Glutamatergic neuron (in vitro differentiated cells): ENCODE results near the gene PTGDR. TPM values are rescaled to one million over a fixed set of nuclear protein-coding genes. Genes with fewer than 3 reads are reported as not detected.
A peak's percentile ranks its signal among the peaks of the same experiment; 100 is the strongest.

Experiments
- DNase-seq: peaks from one replicate; pipeline ENCODE4 v3.0.0; 2022
- H3K27ac Mint-ChIP-seq: one replicate; pipeline ENCODE4 v1.8.0; 2020; ENCODE audit warnings: mild to moderate bottlenecking, mixed read lengths, inconsistent platforms; ENCODE audit not compliant: unreplicated experiment
- H3K27me3 Mint-ChIP-seq: one replicate; pipeline ENCODE4 v1.8.0; 2020; ENCODE audit warnings: mild to moderate bottlenecking, moderate library complexity, mixed read lengths, inconsistent platforms; ENCODE audit not compliant: unreplicated experiment
- H3K36me3 Mint-ChIP-seq: one replicate; pipeline ENCODE4 v1.8.0; 2020; ENCODE audit warnings: mild to moderate bottlenecking, mixed read lengths, inconsistent platforms; ENCODE audit not compliant: unreplicated experiment
- H3K4me1 Mint-ChIP-seq: one replicate; pipeline ENCODE4 v1.8.0; 2020; ENCODE audit warnings: mild to moderate bottlenecking, low read depth, mixed read lengths, inconsistent platforms; ENCODE audit not compliant: unreplicated experiment
- H3K4me3 Mint-ChIP-seq: one replicate; pipeline ENCODE4 v1.8.0; 2020; ENCODE audit warnings: mild to moderate bottlenecking, mixed read lengths, inconsistent platforms; ENCODE audit not compliant: unreplicated experiment
- H3K9me3 Mint-ChIP-seq: one replicate; pipeline ENCODE4 v1.8.0; 2020; ENCODE audit warnings: mild to moderate bottlenecking, moderate library complexity, mixed read lengths, inconsistent platforms; ENCODE audit not compliant: unreplicated experiment
- long read RNA-seq: library from polyadenylated mRNA; unstranded; transcript quantifications from one replicate; pipeline ENCODE4 v2.0.0, GENCODE V29; 2020; ENCODE audit not compliant: unreplicated experiment
- total RNA-seq: library from RNA; stranded (reverse); fragmentation: NEBNext Ultra II Directional; extraction: Animal tissue kit (Norgen Biotek cat#: 25700); gene quantifications from one replicate; pipeline ENCODE4 v1.2.1, GENCODE V29; 2021; ENCODE audit not compliant: unreplicated experiment
- TF ChIP-seq, protein P1 (sequence below): fragments of 200-600 bp; sonication (generic); IDR thresholded peaks from one replicate; pipeline ENCODE4 v1.5.0; 2021; ENCODE audit not compliant: partially characterized antibody, unreplicated experiment

The PTGDR gene, protein sequence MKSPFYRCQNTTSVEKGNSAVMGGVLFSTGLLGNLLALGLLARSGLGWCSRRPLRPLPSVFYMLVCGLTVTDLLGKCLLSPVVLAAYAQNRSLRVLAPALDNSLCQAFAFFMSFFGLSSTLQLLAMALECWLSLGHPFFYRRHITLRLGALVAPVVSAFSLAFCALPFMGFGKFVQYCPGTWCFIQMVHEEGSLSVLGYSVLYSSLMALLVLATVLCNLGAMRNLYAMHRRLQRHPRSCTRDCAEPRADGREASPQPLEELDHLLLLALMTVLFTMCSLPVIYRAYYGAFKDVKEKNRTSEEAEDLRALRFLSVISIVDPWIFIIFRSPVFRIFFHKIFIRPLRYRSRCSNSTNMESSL
- not detected for total RNA-seq
- long read RNA-seq = 0 reads

GRCh38 chr14:52267501-52268278 lies at the start of gene PTGDR:
PTGDR (plus strand) TSS chr14:52267698; CDS start chr14:52267815, 117 bp downstream.
- peak; percentile 36 for DNase-seq
- H3K27ac Mint-ChIP-seq = no peak within 1 kb of the TSS

GRCh38 chr14:52219488-52220084 lies 47.9 kb upstream of the PTGDR start:
- Mint-ChIP-seq H3K27ac (no peak overlapping the region), H3K9me3 (no peaks in the 10 kb centered on the region), H3K4me3 (no peak overlapping the region), H3K36me3 (no peaks in the 10 kb centered on the region), H3K4me1 (no peaks in the 10 kb centered on the region), H3K27me3 (no peaks in the 10 kb centered on the region)
- TF ChIP-seq, protein P1, sequence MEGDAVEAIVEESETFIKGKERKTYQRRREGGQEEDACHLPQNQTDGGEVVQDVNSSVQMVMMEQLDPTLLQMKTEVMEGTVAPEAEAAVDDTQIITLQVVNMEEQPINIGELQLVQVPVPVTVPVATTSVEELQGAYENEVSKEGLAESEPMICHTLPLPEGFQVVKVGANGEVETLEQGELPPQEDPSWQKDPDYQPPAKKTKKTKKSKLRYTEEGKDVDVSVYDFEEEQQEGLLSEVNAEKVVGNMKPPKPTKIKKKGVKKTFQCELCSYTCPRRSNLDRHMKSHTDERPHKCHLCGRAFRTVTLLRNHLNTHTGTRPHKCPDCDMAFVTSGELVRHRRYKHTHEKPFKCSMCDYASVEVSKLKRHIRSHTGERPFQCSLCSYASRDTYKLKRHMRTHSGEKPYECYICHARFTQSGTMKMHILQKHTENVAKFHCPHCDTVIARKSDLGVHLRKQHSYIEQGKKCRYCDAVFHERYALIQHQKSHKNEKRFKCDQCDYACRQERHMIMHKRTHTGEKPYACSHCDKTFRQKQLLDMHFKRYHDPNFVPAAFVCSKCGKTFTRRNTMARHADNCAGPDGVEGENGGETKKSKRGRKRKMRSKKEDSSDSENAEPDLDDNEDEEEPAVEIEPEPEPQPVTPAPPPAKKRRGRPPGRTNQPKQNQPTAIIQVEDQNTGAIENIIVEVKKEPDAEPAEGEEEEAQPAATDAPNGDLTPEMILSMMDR = no peak
- no peak for DNase-seq

More at GRCh38 chr14:52267501-52268278, at the start of gene PTGDR:
- Mint-ChIP-seq H3K27me3 (peaks cover 13% of the 10 kb centered on the region), H3K4me3 (peak within 1 kb of the TSS; percentile 91), H3K36me3 (no peaks in the 10 kb centered on the region), H3K9me3 (no peaks in the 10 kb centered on the region), H3K4me1 (peaks cover 5% of the 10 kb centered on the region)
- TF ChIP-seq, protein P1 = no peak

- no peaks in the 10 kb centered on the region for H3K4me1 Mint-ChIP-seq
- H3K36me3 Mint-ChIP-seq = no peaks in the 10 kb centered on the region
- no peak overlapping the region for H3K4me3 Mint-ChIP-seq
- H3K27me3 Mint-ChIP-seq = no peaks in the 10 kb centered on the region
- DNase-seq = no peak
- H3K27ac Mint-ChIP-seq = no peak overlapping the region
- TF ChIP-seq, protein P1 = no peak
- no peaks in the 10 kb centered on the region for H3K9me3 Mint-ChIP-seq
Measured at GRCh38 chr14:52220924-52221811, 46.3 kb upstream of the PTGDR start.

GRCh38 chr14:52222901-52223300 lies 44.6 kb upstream of the PTGDR start:
- H3K36me3 Mint-ChIP-seq = no peaks in the 10 kb centered on the region
- H3K4me1 Mint-ChIP-seq = no peaks in the 10 kb centered on the region
- no peaks in the 10 kb centered on the region for H3K9me3 Mint-ChIP-seq
- DNase-seq = no peak
- no peak overlapping the region for H3K4me3 Mint-ChIP-seq
- no peak overlapping the region for H3K27ac Mint-ChIP-seq
- TF ChIP-seq, protein P1 = no peak
- no peaks in the 10 kb centered on the region for H3K27me3 Mint-ChIP-seq
